IMR-90 (cell line): ENCODE results near the gene TRDN. TPM values are rescaled to one million over a fixed set of nuclear protein-coding genes. Genes with fewer than 3 reads are reported as not detected.

Source experiments
- ATAC-seq: fragments of 200-7000 bp; cut with Tn5 transposase; 2 replicates; pipeline ENCODE4 v1.9.1; 2020; ENCODE audit warnings: low read depth, mild to moderate bottlenecking, moderate library complexity
- BruUV-seq: library from RNA; stranded (reverse); fragments of 400-500 nt; replicated peaks from 2 replicates; lab custom pipeline; 2021; lab: Mats Ljungman, UMichigan
- CTCF ChIA-PET: fragments of 300-600 bp; formaldehyde crosslinking; extraction: SDS; loops from one replicate; lab custom pipeline; 2021; ENCODE audit warnings: antibody characterized with exemption; lab: Yijun Ruan, JAX
- POLR2A ChIA-PET: fragments of 300-600 bp; sonication (Branson Sonifier 250); formaldehyde crosslinking; loops from one replicate; lab custom pipeline; 2022; ENCODE audit warnings: antibody characterized with exemption; ENCODE audit not compliant: unreplicated experiment; lab: Charles Lee
- DNase-seq: peaks from one replicate; pipeline ENCODE4 v3.0.0; 2013
- H2AFZ ChIP-seq: replicated peaks from 2 replicates; pipeline ENCODE3; 2013; ENCODE audit warnings: low read length, mild to moderate bottlenecking; ENCODE audit not compliant: poor library complexity
- H2AK5ac ChIP-seq: 2 replicates; pipeline ENCODE4 v1.6.1; 2013; ENCODE audit warnings: low read depth, low read length, inconsistent platforms
- H2AK9ac ChIP-seq: replicated peaks from 2 replicates; pipeline ENCODE3; 2013; ENCODE audit warnings: mild to moderate bottlenecking, low read depth, low read length, moderate library complexity; ENCODE audit not compliant: poor library complexity
- H2BK120ac ChIP-seq: 2 replicates; pipeline ENCODE4 v1.6.1; 2013; ENCODE audit warnings: low read depth, low read length, inconsistent platforms
- H2BK15ac ChIP-seq: 3 replicates; pipeline ENCODE4 v1.6.1; 2013; ENCODE audit warnings: low read depth, low read length, inconsistent platforms
- H2BK20ac ChIP-seq: 2 replicates; pipeline ENCODE4 v1.6.1; 2013; ENCODE audit warnings: low read depth, mild to moderate bottlenecking, inconsistent platforms, low read length, moderate library complexity
- H2BK5ac ChIP-seq: 2 replicates; pipeline ENCODE4 v1.6.1; 2013; ENCODE audit warnings: mild to moderate bottlenecking, low read depth, low read length, inconsistent platforms; ENCODE audit not compliant: poor library complexity, severe bottlenecking
- H3K14ac ChIP-seq: replicated peaks from 2 replicates; pipeline ENCODE4 v1.6.1; 2013; ENCODE audit warnings: low read depth, low read length, inconsistent platforms
- H3K18ac ChIP-seq: 2 replicates; pipeline ENCODE4 v1.6.1; 2013; ENCODE audit warnings: low read depth, low read length, control low read depth
- H3K23ac ChIP-seq: 2 replicates; pipeline ENCODE4 v1.6.1; 2013; ENCODE audit warnings: low read depth, low read length, inconsistent platforms
- H3K27ac ChIP-seq: 2 replicates; pipeline ENCODE4 v1.5.1; 2013; ENCODE audit warnings: mild to moderate bottlenecking, control low read depth, low read length; ENCODE audit not compliant: insufficient read depth
- H3K27me3 ChIP-seq: 2 replicates; pipeline ENCODE4 v1.6.1; 2013; ENCODE audit warnings: low read length; ENCODE audit not compliant: control insufficient read depth, insufficient read depth
- H3K36me3 ChIP-seq: 2 replicates; pipeline ENCODE4 v1.6.1; 2013; ENCODE audit warnings: low read length, mixed read lengths; ENCODE audit not compliant: control insufficient read depth, insufficient read depth
- H3K4ac ChIP-seq: 2 replicates; pipeline ENCODE4 v1.6.1; 2013; ENCODE audit warnings: low read depth, low read length, inconsistent platforms
- H3K4me1 ChIP-seq: 2 replicates; pipeline ENCODE4 v1.6.1; 2013; ENCODE audit warnings: low read length, mixed read lengths; ENCODE audit not compliant: control insufficient read depth, insufficient read depth
- H3K4me2 ChIP-seq: 2 replicates; pipeline ENCODE4 v1.6.1; 2013; ENCODE audit warnings: low read depth, mild to moderate bottlenecking, control low read depth, low read length, moderate library complexity
- H3K4me3 ChIP-seq: 2 replicates; pipeline ENCODE4 v1.5.1; 2013; ENCODE audit warnings: low read depth, mild to moderate bottlenecking, control low read depth, low read length, moderate library complexity; ENCODE audit not compliant: insufficient read depth
- H3K56ac ChIP-seq: 2 replicates; pipeline ENCODE4 v1.6.1; 2013; ENCODE audit warnings: low read length, inconsistent platforms; ENCODE audit not compliant: insufficient read depth; ENCODE audit errors: extremely low read depth
- H3K79me1 ChIP-seq, 2 experiments: 2 replicates each; pipeline ENCODE4 v1.6.1; 2013; ENCODE audit warnings: low read length in 2 of 2, inconsistent platforms in 1 of 2, low read depth in 1 of 2
- H3K9ac ChIP-seq: 2 replicates; pipeline ENCODE4 v1.6.1; 2013; ENCODE audit warnings: low read depth, low read length, control low read depth
- H3K9me1 ChIP-seq: 2 replicates; pipeline ENCODE4 v1.6.1; 2013; ENCODE audit warnings: low read length, inconsistent platforms; ENCODE audit not compliant: insufficient read depth
- H3K9me3 ChIP-seq: 2 replicates; pipeline ENCODE4 v1.6.1; 2013; ENCODE audit warnings: low read length; ENCODE audit not compliant: control insufficient read depth, insufficient read depth
- H4K20me1 ChIP-seq: 2 replicates; pipeline ENCODE4 v1.6.1; 2013; ENCODE audit warnings: low read length, inconsistent platforms; ENCODE audit not compliant: insufficient read depth
- H4K5ac ChIP-seq: 2 replicates; pipeline ENCODE4 v1.6.1; 2013; ENCODE audit warnings: mild to moderate bottlenecking, low read depth, low read length, control low read depth
- H4K8ac ChIP-seq, 2 experiments: 2 replicates each; pipeline ENCODE4 v1.6.1; 2013; ENCODE audit warnings: low read depth in 2 of 2, low read length in 2 of 2, control low read depth in 1 of 2, inconsistent platforms in 1 of 2
- H4K91ac ChIP-seq: 2 replicates; pipeline ENCODE4 v1.6.1; 2013; ENCODE audit warnings: low read depth, low read length, inconsistent platforms; ENCODE audit not compliant: insufficient read depth
- BHLHE40 ChIP-seq: fragments of 150-350 bp; IDR thresholded peaks from 2 replicates; pipeline ENCODE4 v1.6.1; 2016; ENCODE audit warnings: mild to moderate bottlenecking, low read depth, low read length
- CEBPB ChIP-seq: IDR thresholded peaks from 2 replicates; pipeline ENCODE4 v1.6.1; 2012; ENCODE audit warnings: low read depth, low read length, improper control_type of control experiment
- CHD1 ChIP-seq: IDR thresholded peaks from 2 replicates; pipeline ENCODE4 v1.6.1; 2012; ENCODE audit warnings: low read depth, low read length, improper control_type of control experiment
- CTCF ChIP-seq: conservative IDR thresholded peaks from 2 replicates; pipeline ENCODE4 v1.5.1; 2012; ENCODE audit warnings: mild to moderate bottlenecking, low read depth, low read length, improper control_type of control experiment
- ELK1 ChIP-seq: fragments of 150-350 bp; IDR thresholded peaks from 2 replicates; pipeline ENCODE4 v1.6.1; 2016; ENCODE audit warnings: low read depth, mild to moderate bottlenecking, low read length, moderate library complexity, borderline replicate concordance
- FOS ChIP-seq: fragments of 150-350 bp; IDR thresholded peaks from 2 replicates; pipeline ENCODE4 v1.6.1; 2016; ENCODE audit warnings: low read depth, low read length
- MAFK ChIP-seq: IDR thresholded peaks from 2 replicates; pipeline ENCODE4 v1.6.1; 2012; ENCODE audit warnings: low read depth, low read length, improper control_type of control experiment
- MAZ ChIP-seq: IDR thresholded peaks from 2 replicates; pipeline ENCODE4 v1.6.1; 2012; ENCODE audit warnings: low read depth, mild to moderate bottlenecking, low read length, improper control_type of control experiment, moderate library complexity, borderline replicate concordance
- MXI1 ChIP-seq: IDR thresholded peaks from 2 replicates; pipeline ENCODE4 v1.6.1; 2012; ENCODE audit warnings: low read depth, mild to moderate bottlenecking, low read length, moderate library complexity, borderline replicate concordance
- NFE2L2 ChIP-seq: fragments of 150-350 bp; IDR thresholded peaks from 2 replicates; pipeline ENCODE4 v1.6.1; 2016; ENCODE audit warnings: low read depth, mild to moderate bottlenecking, low read length
- POLR2A ChIP-seq: IDR thresholded peaks from 2 replicates; pipeline ENCODE4 v1.6.1; 2012; ENCODE audit warnings: mild to moderate bottlenecking, low read depth, low read length
- RAD21 ChIP-seq: IDR thresholded peaks from 2 replicates; pipeline ENCODE4 v1.6.1; 2012; ENCODE audit warnings: low read length, improper control_type of control experiment
- RCOR1 ChIP-seq: IDR thresholded peaks from 2 replicates; pipeline ENCODE4 v1.6.1; 2012; ENCODE audit warnings: mild to moderate bottlenecking, low read length, improper control_type of control experiment; ENCODE audit not compliant: insufficient replicate concordance
- RFX5 ChIP-seq: IDR thresholded peaks from 2 replicates; pipeline ENCODE4 v1.8.0; 2012; ENCODE audit warnings: low read depth, mild to moderate bottlenecking, low read length, moderate library complexity
- SMC3 ChIP-seq: fragments of 150-350 bp; IDR thresholded peaks from 2 replicates; pipeline ENCODE4 v1.6.1; 2016; ENCODE audit warnings: low read depth, mild to moderate bottlenecking, antibody characterized with exemption, low read length, moderate library complexity
- USF2 ChIP-seq: fragments of 150-350 bp; IDR thresholded peaks from 2 replicates; pipeline ENCODE4 v1.6.1; 2017; ENCODE audit warnings: mild to moderate bottlenecking, antibody characterized with exemption, low read length, low read depth
- WGBS, 2 experiments: methylation state at CpG; one replicate each; pipeline versions ENCODE4 v1.1.5 to v1.1.7; 2013; ENCODE audit warnings: missing lambda C conversion rate in 2 of 2; ENCODE audit not compliant: insufficient read length in 1 of 2; ENCODE audit errors: extremely low coverage in 2 of 2; 5-methylcytosine and 5-hydroxymethylcytosine counted together
- dilution Hi-C: fragments of 300-500 bp; cut with HindIII; formaldehyde crosslinking; loops from one replicate; pipeline ENCODE4 v1.14.3; 2018; ENCODE audit warnings: low sequenced_read_pairs; ENCODE audit not compliant: unreplicated experiment
- in situ Hi-C: fragments of 300-500 bp; cut with MboI; formaldehyde crosslinking; loops from 3 replicates; pipeline ENCODE4 v1.14.3; 2019; ENCODE audit warnings: low sequenced_read_pairs, inconsistent platforms, mixed read lengths
- intact Hi-C: fragments of 100-400 bp; cut with micrococcal nuclease; formaldehyde crosslinking; loops from 2 replicates; pipeline ENCODE4 v1.10.0; 2022
- polyA plus RNA-seq, 3 experiments: library from polyadenylated mRNA; depleted of rRNA; stranded (reverse); fragments of >200 nt; gene quantifications; 2 replicates each; pipeline ENCODE4 v1.2.3, GENCODE V29; 2012; ENCODE audit warnings: low replicate concordance in 1 of 3
- total RNA-seq: library from RNA; depleted of rRNA; stranded (reverse); fragments of >200 nt; gene quantifications from 2 replicates; pipeline ENCODE4 v1.2.3, GENCODE V29; 2012

Gene TRDN
- total and polyA plus RNA-seq, 2 of the 4 experiments (the other 2 are of a cell fraction) = not detected

GRCh38 chr6:123207967-123208510 is 428.7 kb downstream of the TRDN start:
- no peak overlapping the region for H4K8ac ChIP-seq
- no peak overlapping the region for H3K4ac ChIP-seq
- DNase-seq (no peak), ATAC-seq (no peak)
- no peak overlapping the region for H4K5ac ChIP-seq
- H3K36me3 ChIP-seq = no peaks in the 10 kb centered on the region
- H3K56ac ChIP-seq = no peak overlapping the region
- H3K23ac ChIP-seq = no peak overlapping the region
- no peaks in the 10 kb centered on the region for H3K79me1 ChIP-seq
- no peaks in the 10 kb centered on the region for H3K27me3 ChIP-seq
- no peaks in the 10 kb centered on the region for H3K4me1 ChIP-seq
- no peak overlapping the region for H3K4me2 ChIP-seq
- ChIA-PET POLR2A (no interaction called here), CTCF (no interaction called here)
- dilution Hi-C loops = no loop called here
- no CpG with 5 or more reads among the region's 7 CpGs for WGBS, 2 experiments
- no peak overlapping the region for H2BK120ac ChIP-seq
- H4K20me1 ChIP-seq = no peaks in the 10 kb centered on the region
- no peak overlapping the region for H4K91ac ChIP-seq
- no peak overlapping the region for H2BK5ac ChIP-seq
- peaks cover 2% of the 10 kb centered on the region for H3K9me3 ChIP-seq
- no peak overlapping the region for H3K27ac ChIP-seq
- in situ Hi-C loops = no loop called here
- TF ChIP-seq CHD1 = no peak
- no peak for TF ChIP-seq MXI1
- no peak for TF ChIP-seq ELK1
- no peak for TF ChIP-seq CTCF
- TF ChIP-seq BHLHE40 = no peak
- no peak for TF ChIP-seq POLR2A
- no peak for TF ChIP-seq MAZ
- TF ChIP-seq FOS = no peak
- TF ChIP-seq CEBPB = no peak
- no peak for TF ChIP-seq MAFK
- TF ChIP-seq NFE2L2 = no peak
- no peak for TF ChIP-seq RAD21
- TF ChIP-seq USF2 = no peak
- no peak for TF ChIP-seq SMC3
- no peak for TF ChIP-seq RCOR1
- TF ChIP-seq RFX5 = no peak
- H2BK20ac ChIP-seq = no peak overlapping the region
- no peak overlapping the region for H2AK5ac ChIP-seq
- H3K18ac ChIP-seq = no peak overlapping the region
- H3K14ac ChIP-seq = no peak overlapping the region
- H3K9ac ChIP-seq = no peak overlapping the region
- H3K9me1 ChIP-seq = no peaks in the 10 kb centered on the region
- intact Hi-C loops = no loop called here
- H2BK15ac ChIP-seq = no peak overlapping the region
- BruUV-seq = no TSS peak
- no peak overlapping the region for H2AK9ac ChIP-seq
- H2AFZ ChIP-seq = no peak overlapping the region
- H3K4me3 ChIP-seq = no peak overlapping the region
